ENCODE results near the gene LRRC41.
"Not testable (repeated sequence)": the region's sequence is repeated elsewhere in the genome, so short reads cannot be mapped to it uniquely, and the experiment has no call there.

The LRRC41 gene

DNA sequence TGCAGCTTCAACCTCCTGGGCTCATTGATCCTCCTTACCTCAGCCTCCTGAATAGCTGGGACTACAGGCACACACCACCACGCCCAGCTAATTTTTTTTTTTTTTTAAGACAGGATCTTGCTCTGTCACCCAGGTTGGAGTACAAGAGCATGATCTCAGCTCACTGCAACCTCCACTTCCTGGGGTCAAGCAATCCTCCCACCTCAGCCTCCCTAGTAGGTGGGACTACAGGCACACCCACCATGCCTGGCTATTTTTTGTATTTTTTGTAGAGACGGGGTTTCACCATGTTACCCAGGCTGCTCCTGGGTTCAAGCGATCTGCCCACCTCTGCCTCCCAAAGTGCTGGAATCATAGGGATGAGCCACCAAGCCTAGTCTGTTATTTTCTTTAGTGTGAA is 59.6 kb downstream of the LRRC41 start:
- DNase-seq (ENCODE audit: low spot score): not testable (repeated sequence)

DNA sequence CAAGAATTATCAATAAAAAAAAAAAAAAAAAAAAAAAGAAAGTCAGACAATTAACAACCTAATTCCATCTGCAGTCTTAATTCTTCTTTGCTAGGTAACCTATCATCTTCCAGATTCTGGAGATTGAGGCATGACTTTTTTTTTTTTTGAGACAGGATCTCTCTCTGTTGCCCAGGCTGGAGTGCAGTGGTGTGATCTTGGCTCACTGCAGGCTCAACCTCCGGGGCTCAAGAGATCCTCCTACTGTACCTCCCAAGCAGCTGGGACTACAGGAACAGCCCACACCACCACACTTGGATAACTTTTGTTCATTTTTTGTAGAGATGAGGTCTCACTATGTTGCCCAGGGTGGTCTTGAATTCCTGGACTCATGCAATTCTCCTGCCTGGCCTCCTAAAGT is 60.5 kb downstream of the LRRC41 start:
- no peak for DNase-seq (ENCODE audit: low spot score)

DNA sequence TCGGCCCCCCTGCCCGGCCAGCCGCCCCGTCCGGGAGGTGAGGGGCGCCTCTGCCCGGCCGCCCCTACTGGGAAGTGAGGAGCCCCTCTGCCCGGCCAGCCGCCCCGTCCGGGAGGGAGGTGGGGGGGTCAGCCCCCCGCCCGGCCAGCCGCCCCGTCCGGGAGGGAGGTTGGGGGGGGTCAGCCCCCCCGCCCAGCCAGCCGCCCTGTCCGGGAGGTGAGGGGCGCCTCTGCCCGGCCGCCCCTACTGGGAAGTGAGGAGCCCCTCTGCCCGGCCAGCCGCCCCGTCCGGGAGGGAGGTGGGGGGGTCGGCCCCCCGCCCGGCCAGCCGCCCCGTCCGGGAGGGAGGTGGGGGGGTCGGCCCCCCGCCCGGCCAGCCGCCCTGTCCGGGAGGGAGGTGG is 61.7 kb downstream of the LRRC41 start:
- not testable (repeated sequence) for DNase-seq (ENCODE audit: low spot score)

DNA sequence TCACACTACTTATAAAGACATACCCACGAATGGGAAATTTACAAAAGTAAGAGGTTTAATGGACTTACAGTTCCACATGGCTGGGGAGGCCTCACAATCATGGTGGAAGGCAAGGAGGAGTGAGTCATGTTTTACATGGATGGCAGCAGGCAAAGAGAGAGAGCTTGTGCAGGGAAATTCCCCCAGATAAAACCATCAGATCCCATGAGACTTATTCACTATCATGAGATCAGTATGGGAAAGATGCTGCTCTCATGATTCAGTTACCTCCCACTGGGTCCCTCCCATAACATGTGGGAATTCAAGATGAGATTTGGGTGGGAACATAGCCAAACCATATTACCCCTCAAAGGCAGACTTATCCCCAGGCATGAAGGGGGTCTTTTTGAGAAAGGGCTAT is 64.6 kb downstream of the LRRC41 start:
- not testable (repeated sequence) for DNase-seq (ENCODE audit: low spot score)

DNA sequence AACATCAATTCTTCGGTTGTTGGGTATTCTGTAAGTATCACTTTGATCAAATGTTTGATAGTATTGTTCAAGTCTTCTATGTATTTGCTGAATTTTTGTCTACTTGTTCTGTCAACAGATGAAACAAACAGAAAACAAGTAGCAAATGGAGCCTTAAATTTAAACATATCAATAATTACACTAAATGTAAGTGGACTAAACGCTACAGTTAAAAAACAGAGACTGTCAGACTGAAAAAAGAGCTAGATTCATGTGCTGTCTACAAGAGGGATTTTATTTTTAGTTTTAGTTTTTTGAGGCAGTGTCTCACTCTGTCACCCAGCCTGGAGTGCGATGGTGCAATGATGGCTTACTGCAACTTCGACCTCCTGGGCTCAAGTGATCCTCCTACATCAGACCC is 66.5 kb downstream of the LRRC41 start:
- no peak for DNase-seq (ENCODE audit: low spot score)

DNA sequence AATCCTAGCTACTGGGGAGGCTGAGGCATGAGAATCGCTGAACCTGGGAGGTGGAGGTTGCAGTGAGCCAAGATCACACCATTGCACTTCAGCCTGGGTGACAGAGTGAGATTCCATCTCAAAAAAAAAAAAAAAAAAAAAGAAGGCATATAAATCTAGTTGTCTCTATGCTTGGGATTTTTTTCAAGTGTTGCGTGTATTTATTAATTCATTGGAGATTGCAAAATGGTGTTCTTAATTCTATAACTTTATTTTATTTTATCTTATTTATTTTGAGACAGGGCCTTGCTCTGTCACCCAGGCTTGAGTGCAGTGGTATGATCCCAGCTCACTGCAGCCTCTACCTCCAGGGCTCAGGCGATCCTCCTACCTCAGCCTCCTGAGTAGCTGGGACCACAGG is 72.2 kb downstream of the LRRC41 start:
- not testable (repeated sequence) for DNase-seq (ENCODE audit: low spot score)

Measured in germinal center (tissue), 1 donor.